NCI-H510A treated with DMSO at 0.1 percent for 48 hours (cell line): Measurements from ENCODE around the gene MAGEB6.
"Not testable (repeated sequence)": the region's sequence is repeated elsewhere in the genome, so short reads cannot be mapped to it uniquely, and the experiment has no call there.

ENCODE experiments used
- DNase-seq: peaks from one replicate; lab custom pipeline; 2025; lab: John Stamatoyannopoulos, UW

MAGEB6 gene, protein sequence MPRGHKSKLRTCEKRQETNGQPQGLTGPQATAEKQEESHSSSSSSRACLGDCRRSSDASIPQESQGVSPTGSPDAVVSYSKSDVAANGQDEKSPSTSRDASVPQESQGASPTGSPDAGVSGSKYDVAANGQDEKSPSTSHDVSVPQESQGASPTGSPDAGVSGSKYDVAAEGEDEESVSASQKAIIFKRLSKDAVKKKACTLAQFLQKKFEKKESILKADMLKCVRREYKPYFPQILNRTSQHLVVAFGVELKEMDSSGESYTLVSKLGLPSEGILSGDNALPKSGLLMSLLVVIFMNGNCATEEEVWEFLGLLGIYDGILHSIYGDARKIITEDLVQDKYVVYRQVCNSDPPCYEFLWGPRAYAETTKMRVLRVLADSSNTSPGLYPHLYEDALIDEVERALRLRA

DNA sequence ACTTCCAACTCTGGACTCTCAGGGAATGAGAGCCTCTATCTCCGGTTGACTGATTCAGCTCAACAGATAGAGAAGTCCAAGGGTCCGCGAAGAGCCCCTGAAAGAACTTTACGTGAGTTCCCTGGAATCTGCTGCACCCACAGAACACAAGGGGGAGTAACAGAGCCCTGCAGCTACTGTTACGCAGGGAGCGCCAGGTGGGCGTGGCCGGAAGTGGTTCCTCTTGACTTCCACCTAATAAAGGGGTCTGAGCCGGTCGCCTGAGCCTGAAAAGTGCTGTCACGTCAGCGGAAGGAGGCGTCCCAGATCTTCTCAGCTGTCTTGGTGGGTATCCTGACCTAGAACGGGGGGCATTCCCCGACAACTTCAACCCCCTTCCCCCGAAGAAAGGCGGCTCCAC, at the start of gene MAGEB6:
Gene MAGEB6 (plus strand): TSS at position 237 of the 400 bp plus-strand sequence. CDS start 1,407 bp downstream, outside the sequence.
- DNase-seq: no peak

DNA sequence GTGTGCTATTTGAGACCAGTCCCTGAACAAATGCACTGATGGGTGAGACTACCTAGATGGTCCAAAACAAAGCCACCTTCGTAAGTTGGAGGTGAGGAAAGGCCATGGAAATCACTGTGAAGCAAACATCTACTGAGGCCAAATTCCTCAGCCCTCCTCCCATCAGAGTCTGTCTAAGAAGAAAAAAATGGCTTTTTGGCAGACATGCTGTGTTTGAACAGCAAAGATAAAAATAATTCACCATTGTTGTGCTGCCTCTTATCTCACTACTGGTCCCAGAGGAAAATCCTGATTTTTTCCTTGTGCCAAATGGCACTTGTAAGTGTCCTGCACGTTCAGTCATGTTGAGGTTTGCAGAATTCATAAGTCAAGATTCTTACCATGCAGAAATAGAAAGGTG, 46.2 kb upstream of the MAGEB6 start:
- DNase-seq: no peak

DNA sequence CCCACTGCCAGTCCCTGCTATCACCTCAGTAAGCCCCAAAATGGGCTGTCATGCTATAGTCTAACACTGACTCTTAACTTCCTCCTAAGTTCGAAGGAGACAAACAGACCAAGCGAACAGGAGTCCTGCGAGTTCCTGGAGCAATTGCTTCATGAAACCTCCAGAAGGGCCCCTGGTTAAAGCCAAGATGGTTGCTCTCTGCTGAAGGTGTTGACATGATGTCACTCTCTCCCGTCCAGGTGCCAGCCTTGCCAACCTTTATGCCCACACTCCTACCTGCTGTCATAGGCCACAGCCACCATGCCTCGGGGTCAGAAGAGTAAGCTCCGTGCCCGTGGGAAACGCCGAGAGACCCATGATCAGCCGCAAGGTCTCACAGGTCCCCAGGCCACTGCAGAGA, 31.9 kb upstream of the MAGEB6 start, which contains the start of gene MAGEB6B:
Gene MAGEB6B (plus strand): TSS at position 301 of the 400 bp plus-strand sequence. CDS start 0 bp downstream, at position 301.
- no peak for DNase-seq

DNA sequence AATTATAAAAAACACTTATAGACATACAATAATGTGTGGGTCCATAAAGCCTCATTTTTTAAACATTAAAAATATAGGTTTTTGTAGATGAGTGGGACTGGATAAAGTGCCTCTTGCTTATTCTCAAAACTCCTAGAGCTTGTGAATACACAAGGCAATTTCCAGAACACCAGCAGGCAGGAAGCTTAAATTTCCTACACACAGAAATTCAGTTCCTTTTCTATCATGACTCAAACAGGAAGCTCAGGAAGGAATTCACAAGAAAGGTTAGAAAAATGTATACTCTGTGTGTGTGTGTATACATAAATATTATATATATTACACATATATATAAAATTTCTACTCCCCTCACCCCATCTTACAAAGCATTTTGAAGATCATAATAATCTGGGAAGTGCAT, 11.3 kb downstream of the MAGEB6 start:
- DNase-seq: no peak

DNA sequence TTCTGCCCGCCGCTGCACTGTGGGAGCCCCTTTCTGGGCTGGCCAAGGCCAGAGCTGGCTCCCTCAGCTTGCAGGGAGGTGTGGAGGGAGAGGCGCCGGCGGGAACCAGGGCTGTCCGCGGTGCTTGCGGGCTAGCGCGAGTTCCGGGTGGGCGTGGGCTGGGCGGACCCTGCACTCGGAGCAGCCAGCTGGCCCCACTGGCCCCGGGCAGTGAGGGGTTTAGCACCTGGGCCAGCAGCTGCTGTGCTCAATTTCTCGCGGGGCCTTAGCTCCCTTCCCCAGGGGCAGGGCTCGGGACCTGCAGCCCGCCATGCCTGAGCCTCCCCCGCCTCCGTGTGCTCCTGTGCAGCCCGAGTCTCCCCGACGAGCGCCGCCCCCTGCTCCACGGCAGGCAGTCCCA, 12.5 kb downstream of the MAGEB6 start:
- DNase-seq: not testable (repeated sequence)

DNA sequence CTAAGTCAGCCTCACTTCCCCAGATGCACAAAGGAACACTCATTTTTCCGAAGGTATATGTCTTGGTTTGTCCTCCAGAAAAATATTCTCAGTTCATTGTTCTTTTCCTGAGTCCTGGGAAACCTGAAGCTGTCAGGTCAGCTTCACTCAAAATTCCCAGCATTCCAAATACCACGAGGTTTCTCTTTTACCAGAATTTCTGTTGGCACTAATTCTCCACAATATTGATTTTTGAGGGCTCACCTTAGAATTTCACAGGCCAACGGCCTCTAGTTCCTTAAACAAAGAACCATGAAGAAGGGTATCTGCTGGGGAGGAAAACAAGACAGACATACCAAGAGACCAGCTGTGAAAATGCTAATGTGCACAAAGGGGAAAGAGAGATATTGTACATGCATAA, 15.8 kb downstream of the MAGEB6 start:
- no peak for DNase-seq

DNA sequence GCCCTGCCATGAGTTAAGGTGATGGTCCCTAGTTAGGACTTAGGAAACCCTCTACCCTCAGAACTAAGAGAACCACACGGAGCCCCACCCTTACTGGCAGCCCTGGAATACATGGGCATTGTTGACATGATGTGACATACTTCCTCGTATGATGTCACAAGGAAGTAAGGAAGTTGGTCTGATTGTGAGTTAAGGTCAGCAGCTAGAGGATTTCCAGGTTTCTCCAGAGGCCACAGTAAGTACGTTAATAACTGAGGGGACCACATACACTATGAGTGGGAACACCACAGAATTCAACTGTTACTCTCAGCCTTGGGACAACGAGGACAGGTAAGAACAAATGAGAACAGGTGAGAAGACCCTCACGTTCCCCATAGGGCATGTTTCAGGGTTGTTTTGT, 23.6 kb downstream of the MAGEB6 start, which contains the start of gene MAGEB5:
Gene MAGEB5 (plus strand): TSS at position 301 of the 400 bp plus-strand sequence. CDS start 1,133 bp downstream, outside the sequence.
- no peak for DNase-seq

DNA sequence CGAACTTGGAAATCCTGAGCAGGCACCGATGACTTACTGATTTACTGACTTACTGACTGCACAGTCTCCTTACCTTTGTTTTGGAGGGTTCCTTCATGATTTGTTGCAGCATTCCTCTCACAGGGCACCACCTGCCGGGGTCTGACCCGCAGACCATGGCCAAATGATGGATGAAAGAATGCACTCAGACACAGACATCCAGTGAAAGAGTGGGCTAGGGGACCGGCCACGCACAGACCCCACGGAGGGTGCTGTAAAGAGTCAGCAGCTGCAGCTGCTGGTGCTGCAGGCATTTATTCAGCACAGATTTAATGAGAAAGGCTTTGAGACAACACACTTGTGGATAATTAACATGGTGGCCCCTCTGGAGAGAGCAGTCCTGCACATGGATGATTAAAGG, 27.1 kb downstream of the MAGEB6 start:
- no peak for DNase-seq

DNA sequence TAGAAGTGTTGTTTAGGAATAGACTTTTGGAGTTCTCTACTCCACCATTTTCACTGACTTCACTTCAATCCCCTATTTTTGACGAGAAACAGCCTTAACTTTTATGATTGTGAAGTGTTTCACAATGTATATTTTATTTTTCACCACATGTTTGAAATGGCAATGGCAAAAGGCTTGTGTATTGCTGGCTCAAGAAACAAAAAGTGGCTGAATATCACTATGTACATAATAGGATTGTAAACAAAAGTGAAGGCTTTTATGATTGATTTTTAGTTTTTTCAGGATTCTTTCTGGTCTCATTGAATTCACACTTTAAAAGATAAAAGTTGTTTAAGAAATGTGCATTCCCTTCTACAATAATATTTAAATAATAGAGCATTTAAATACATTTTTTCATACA, 41.9 kb downstream of the MAGEB6 start:
- DNase-seq: no peak
